Endothelial cell of umbilical vein (primary cell): Measurements from ENCODE around the gene CARS1. TPM values are rescaled to one million over a fixed set of nuclear protein-coding genes. Genes with fewer than 3 reads are reported as not detected.

Experiments used
- BruUV-seq: library from RNA; stranded (reverse); fragments of 400-500 nt; replicated peaks from 2 replicates; lab custom pipeline; 2021; lab: Mats Ljungman, UMichigan
- CTCF ChIA-PET: fragments of 300-600, 350-600 bp; sonication (Branson Sonifier 250); formaldehyde crosslinking; loops from one replicate; lab custom pipeline; 2021; ENCODE audit warnings: antibody characterized with exemption, inconsistent platforms; lab: Charles Lee
- POLR2A ChIA-PET: fragments of 300-600, 350-600 bp; sonication (Branson Sonifier 250); formaldehyde crosslinking; loops from one replicate; lab custom pipeline; 2021; ENCODE audit warnings: antibody characterized with exemption, inconsistent platforms; lab: Charles Lee
- DNase-seq: peaks from one replicate; pipeline ENCODE4 v3.0.0-alpha.2; 2011; ENCODE audit warnings: low read depth, low spot score
- FAIRE-seq: peaks from 2 replicates; lab custom pipeline; 2011; peaks lifted over from hg19 to GRCh38; lab: Jason Lieb, UNC
- H2AFZ ChIP-seq: 2 replicates; pipeline ENCODE4 v1.6.0; 2012; ENCODE audit warnings: low read depth, low read length, control low read depth, inconsistent platforms
- H3K27ac ChIP-seq: 2 replicates; pipeline ENCODE4 v1.5.1; 2011; ENCODE audit warnings: low read depth, mild to moderate bottlenecking, control low read depth, low read length, moderate library complexity; ENCODE audit not compliant: insufficient read depth
- H3K27me3 ChIP-seq, 2 experiments: 2 replicates each; pipeline versions ENCODE4 v1.6.0 to v1.6.1; 2011; ENCODE audit warnings: low read length in 2 of 2, mixed read lengths in 1 of 2; ENCODE audit not compliant: control insufficient read depth in 2 of 2, insufficient read depth in 2 of 2
- H3K36me3 ChIP-seq, 2 experiments: 2 replicates in 1 of 2; 3 replicates in 1 of 2; pipeline ENCODE4 v1.5.1; 2011; ENCODE audit warnings: low read length in 2 of 2, mild to moderate bottlenecking in 1 of 2, moderate library complexity in 1 of 2; ENCODE audit not compliant: control insufficient read depth in 2 of 2, insufficient read depth in 2 of 2; ENCODE audit errors: extremely low read depth in 1 of 2
- H3K4me1 ChIP-seq: 3 replicates; pipeline ENCODE4 v1.5.1; 2011; ENCODE audit warnings: mild to moderate bottlenecking, low read length; ENCODE audit not compliant: control insufficient read depth, insufficient read depth; ENCODE audit errors: extremely low read depth
- H3K4me2 ChIP-seq: 2 replicates; pipeline ENCODE4 v1.6.1; 2011; ENCODE audit warnings: low read length, control low read depth, mixed read lengths; ENCODE audit not compliant: insufficient read depth
- H3K4me3 ChIP-seq, 3 experiments: fragments of 200-600 bp in 1 of 3; sonication (generic), shearing (Covaris generic) in 1 of 3; replicated peaks in 1 of 3; 2 replicates each; pipeline ENCODE4 v1.5.1; 2011 to 2016; ENCODE audit warnings: control low read depth in 3 of 3, low read length in 3 of 3, mild to moderate bottlenecking in 2 of 3, inconsistent platforms in 1 of 3, low read depth in 1 of 3, moderate library complexity in 1 of 3; ENCODE audit not compliant: insufficient read depth in 1 of 3
- H3K79me2 ChIP-seq: 2 replicates; pipeline ENCODE4 v1.6.0; 2012; ENCODE audit warnings: low read length, inconsistent platforms; ENCODE audit not compliant: control insufficient read depth, insufficient read depth
- H3K9ac ChIP-seq: replicated peaks from 2 replicates; pipeline ENCODE3; 2011; ENCODE audit warnings: low read length, control low read depth; ENCODE audit not compliant: insufficient read depth; ENCODE audit errors: extremely low read depth
- H3K9me1 ChIP-seq: replicated peaks from 3 replicates; pipeline ENCODE4 v1.6.0; 2011; ENCODE audit warnings: mild to moderate bottlenecking, low read length; ENCODE audit not compliant: control insufficient read depth, insufficient read depth; ENCODE audit errors: extremely low read depth
- H3K9me3 ChIP-seq: replicated peaks from 2 replicates; pipeline ENCODE4 v1.5.1; 2012; ENCODE audit warnings: low read length, inconsistent platforms; ENCODE audit not compliant: control insufficient read depth, insufficient read depth
- H4K20me1 ChIP-seq: replicated peaks from 2 replicates; pipeline ENCODE3; 2011; ENCODE audit warnings: mild to moderate bottlenecking, low read length; ENCODE audit not compliant: control insufficient read depth, insufficient read depth; ENCODE audit errors: extremely low read depth
- EZH2 ChIP-seq: IDR thresholded peaks from 2 replicates; pipeline ENCODE4 v1.6.1; 2012; ENCODE audit warnings: borderline replicate concordance, low read depth, mild to moderate bottlenecking, moderate library complexity, low read length, inconsistent platforms; ENCODE audit not compliant: severe bottlenecking
- FOS ChIP-seq: IDR thresholded peaks from 2 replicates; pipeline ENCODE4 v1.6.1; 2011; ENCODE audit warnings: mild to moderate bottlenecking, low read length, moderate library complexity, borderline replicate concordance; ENCODE audit not compliant: insufficient read depth
- GATA2 ChIP-seq: IDR thresholded peaks from 2 replicates; pipeline ENCODE4 v1.7.0; 2011; ENCODE audit warnings: low read depth, mild to moderate bottlenecking, moderate library complexity, mixed read lengths, low read length; ENCODE audit not compliant: insufficient read length, insufficient read depth
- JUN ChIP-seq: IDR thresholded peaks from 2 replicates; pipeline ENCODE4 v1.6.1; 2011; ENCODE audit warnings: borderline replicate concordance, low read depth; ENCODE audit not compliant: insufficient read length, insufficient read depth
- MYC ChIP-seq: IDR thresholded peaks from one replicate; pipeline ENCODE4 v1.6.1; 2011; ENCODE audit warnings: mild to moderate bottlenecking, low read depth, low read length
- POLR2A ChIP-seq: IDR thresholded peaks from 2 replicates; pipeline ENCODE4 v1.6.1; 2012; ENCODE audit warnings: low read depth, mild to moderate bottlenecking, control low read depth, low read length
- POLR2AphosphoS5 ChIP-seq: IDR thresholded peaks from 2 replicates; pipeline ENCODE4 v1.6.1; 2012; ENCODE audit warnings: low read depth, mild to moderate bottlenecking, control low read depth, low read length, moderate library complexity; ENCODE audit not compliant: insufficient read depth
- dilution Hi-C: fragments of 300-500 bp; cut with MboI; formaldehyde crosslinking; loops from one replicate; pipeline ENCODE4 v1.15.0; 2019; ENCODE audit warnings: low sequenced_read_pairs; ENCODE audit not compliant: extremely low pct_ligation_motif_present
- intact Hi-C: fragments of 100-400 bp; cut with micrococcal nuclease; formaldehyde crosslinking; loops from one replicate; pipeline ENCODE4 v1.10.0; 2022
- polyA plus RNA-seq, 4 experiments: library from polyadenylated mRNA; depleted of rRNA in 3 of 4; stranded (reverse) in 3 of 4; unstranded in 1 of 4; fragments of >200 nt; gene quantifications; 2 replicates each; pipeline versions ENCODE4 v1.2.1 to v1.2.3, GENCODE V29; 2011 to 2012; ENCODE audit warnings: missing spikeins in 1 of 4
- total RNA-seq: library from RNA; stranded (reverse); gene quantifications from 2 replicates; pipeline ENCODE4 v1.2.3, GENCODE V29; 2021
- TF ChIP-seq, protein P1 (sequence below): IDR thresholded peaks from 2 replicates; pipeline ENCODE4 v1.6.1; 2011; ENCODE audit not compliant: insufficient read depth, insufficient read length
- TF ChIP-seq, protein P2 (sequence below), 2 donors: IDR thresholded peaks; 1 replicate in 1 of 2; 2 replicates in 1 of 2; pipeline ENCODE4 v1.5.1; 2011; ENCODE audit warnings: low read length in 2 of 2, mild to moderate bottlenecking in 2 of 2, moderate library complexity in 2 of 2, control low read depth in 1 of 2, inconsistent platforms in 1 of 2, low read depth in 1 of 2; ENCODE audit not compliant: insufficient read depth in 1 of 2; ENCODE audit errors: extremely low read depth in 1 of 2

The CARS1 gene
- total and polyA plus RNA-seq, 2 donors (not counting 3 experiments of a cell fraction or from before 2014, with no cell fraction given) = 43.5 to 66.2 TPM

DNA sequence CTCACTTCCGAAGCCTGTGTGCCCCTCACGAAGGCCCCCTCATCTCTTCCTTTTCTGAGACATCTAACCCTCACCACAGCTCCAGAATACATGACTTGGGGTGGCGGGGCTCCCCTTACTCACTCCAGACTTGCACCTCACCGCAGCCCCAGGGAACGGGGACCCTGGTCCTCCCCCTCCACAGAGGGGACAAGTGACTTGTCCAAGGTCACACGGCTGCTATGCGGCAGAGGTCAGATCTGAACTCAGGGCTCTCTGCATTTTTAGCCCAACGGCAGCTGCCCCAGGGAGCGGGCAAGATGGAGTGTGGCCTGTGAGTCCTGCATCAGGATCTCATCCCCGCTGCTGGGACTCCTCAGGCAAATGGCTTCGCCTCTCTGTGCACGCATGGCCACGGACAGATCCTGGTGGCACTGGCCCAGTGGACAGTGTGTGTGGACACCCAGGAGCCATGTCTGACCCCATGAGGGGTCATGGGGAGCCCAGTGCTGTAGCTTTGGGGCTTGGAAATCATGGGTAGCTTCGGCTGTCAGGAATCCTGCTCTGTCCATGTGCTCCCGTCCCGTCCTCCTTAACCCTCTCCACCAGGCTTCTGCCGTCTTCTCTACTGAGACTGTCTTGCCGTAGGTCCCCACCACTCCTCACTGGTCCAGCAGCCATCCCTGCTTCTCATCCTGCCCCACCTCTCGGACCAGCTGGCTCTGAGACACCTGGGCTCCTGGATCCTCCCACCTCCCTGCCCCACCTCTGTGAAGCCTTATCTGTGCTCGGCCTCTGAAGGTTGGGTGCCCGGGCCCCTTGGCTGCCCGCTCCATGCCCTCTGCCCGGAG, 48.0 kb upstream of the CARS1 start:
- POLR2A ChIA-PET = no interaction called here
- dilution Hi-C loops = no loop called here
- TF ChIP-seq, protein P1, sequence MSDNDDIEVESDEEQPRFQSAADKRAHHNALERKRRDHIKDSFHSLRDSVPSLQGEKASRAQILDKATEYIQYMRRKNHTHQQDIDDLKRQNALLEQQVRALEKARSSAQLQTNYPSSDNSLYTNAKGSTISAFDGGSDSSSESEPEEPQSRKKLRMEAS = no peak
- TF ChIP-seq EZH2 (no peak), POLR2A (no peak), MYC (no peak), FOS (no peak), GATA2 (no peak), JUN (no peak), POLR2AphosphoS5 (no peak)
- TF ChIP-seq, protein P2, sequence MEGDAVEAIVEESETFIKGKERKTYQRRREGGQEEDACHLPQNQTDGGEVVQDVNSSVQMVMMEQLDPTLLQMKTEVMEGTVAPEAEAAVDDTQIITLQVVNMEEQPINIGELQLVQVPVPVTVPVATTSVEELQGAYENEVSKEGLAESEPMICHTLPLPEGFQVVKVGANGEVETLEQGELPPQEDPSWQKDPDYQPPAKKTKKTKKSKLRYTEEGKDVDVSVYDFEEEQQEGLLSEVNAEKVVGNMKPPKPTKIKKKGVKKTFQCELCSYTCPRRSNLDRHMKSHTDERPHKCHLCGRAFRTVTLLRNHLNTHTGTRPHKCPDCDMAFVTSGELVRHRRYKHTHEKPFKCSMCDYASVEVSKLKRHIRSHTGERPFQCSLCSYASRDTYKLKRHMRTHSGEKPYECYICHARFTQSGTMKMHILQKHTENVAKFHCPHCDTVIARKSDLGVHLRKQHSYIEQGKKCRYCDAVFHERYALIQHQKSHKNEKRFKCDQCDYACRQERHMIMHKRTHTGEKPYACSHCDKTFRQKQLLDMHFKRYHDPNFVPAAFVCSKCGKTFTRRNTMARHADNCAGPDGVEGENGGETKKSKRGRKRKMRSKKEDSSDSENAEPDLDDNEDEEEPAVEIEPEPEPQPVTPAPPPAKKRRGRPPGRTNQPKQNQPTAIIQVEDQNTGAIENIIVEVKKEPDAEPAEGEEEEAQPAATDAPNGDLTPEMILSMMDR (IDR thresholded peaks at IDR 0.05; ENCODE audit: extremely low read depth in 1 of 2, insufficient read depth in 1 of 2, low read depth in 1 of 2, low read length in 2 of 2) = no peak
- intact Hi-C loops = no loop called here
- Histone ChIP-seq H3K4me2 (no peak overlapping the region), H3K4me1 (no peaks in the 10 kb centered on the region), H3K4me3 (no peak overlapping the region), H3K9me3 (no peaks in the 10 kb centered on the region), H4K20me1 (no peaks in the 10 kb centered on the region), H3K9me1 (no peaks in the 10 kb centered on the region), H3K79me2 (no peaks in the 10 kb centered on the region), H3K27ac (no peak overlapping the region), H3K27me3 (no peaks in the 10 kb centered on the region), H3K9ac (no peak overlapping the region), H2AFZ (no peak overlapping the region), H3K36me3 (no peaks in the 10 kb centered on the region)
- DNase-seq (no peak), FAIRE-seq (no peak)
- no TSS peak for BruUV-seq
- CTCF ChIA-PET = no interaction called here
